Esophagus squamous epithelium (tissue), 5 donors: ENCODE measurements around the gene CXXC4. TPM values are rescaled to one million over a fixed set of nuclear protein-coding genes. Genes with fewer than 3 reads are reported as not detected.

Experiments
- DNase-seq: peaks from one replicate; lab custom pipeline; 2025; lab: John Stamatoyannopoulos, UW
- H3K27ac ChIP-seq, 4 donors: fragments of 200-600 bp; sonication (generic); one replicate each; pipeline ENCODE4 v1.5.1; 2016 to 2019; ENCODE audit warnings: mild to moderate bottlenecking in 1 of 4
- H3K27me3 ChIP-seq, 4 donors: fragments of 200-600 bp; sonication (generic); 1 replicate in 3 of 4; 2 replicates in 1 of 4; pipeline versions ENCODE4 v1.5.1 to v1.6.0; 2017 to 2021; ENCODE audit warnings: antibody characterized with exemption in 1 of 4
- H3K36me3 ChIP-seq, 3 donors: fragments of 200-600 bp; sonication (generic); one replicate each; pipeline ENCODE4 v1.5.1; 2016 to 2019
- H3K4me1 ChIP-seq, 3 donors: fragments of 200-600 bp; sonication (generic); one replicate each; pipeline ENCODE4 v1.5.1; 2017 to 2019
- H3K4me3 ChIP-seq, 4 donors: fragments of 200-600 bp; sonication (generic); 1 replicate in 3 of 4; 2 replicates in 1 of 4; pipeline ENCODE4 v1.5.1; 2016 to 2019; ENCODE audit warnings: mild to moderate bottlenecking in 2 of 4, moderate library complexity in 1 of 4
- H3K9me3 ChIP-seq, 3 donors: fragments of 200-600 bp; sonication (generic); one replicate each; pipeline ENCODE4 v1.5.1; 2016 to 2019
- POLR2A ChIP-seq, 4 donors: fragments of 450-650 bp; IDR thresholded peaks; one replicate each; pipeline ENCODE4 v1.6.1; 2017; ENCODE audit warnings: antibody characterized with exemption in 4 of 4, mild to moderate bottlenecking in 4 of 4, moderate library complexity in 3 of 4
- WGBS, 2 donors: methylation state at CpG; one replicate each; pipeline ENCODE4 v1.1.5; 2018; 5-methylcytosine and 5-hydroxymethylcytosine counted together
- intact Hi-C: fragments of 100-400 bp; cut with DNase I; formaldehyde crosslinking; loops from one replicate; pipeline ENCODE4 v1.15.0; 2022
- total RNA-seq, 4 donors: library from RNA; depleted of rRNA; stranded (reverse); fragments of >200 nt; gene quantifications; one replicate each; pipeline ENCODE4 v1.1.0, GENCODE V29; 2016
- TF ChIP-seq, protein P1 (sequence below), 6 experiments: fragments of 450-650 bp in 4 of 6; fragments of 200-600 bp in 2 of 6; sonication (generic) in 2 of 6; IDR thresholded peaks; one replicate each; pipeline ENCODE4 v1.5.1; 2016 to 2019; ENCODE audit warnings: antibody characterized with exemption in 6 of 6, mild to moderate bottlenecking in 4 of 6, moderate library complexity in 4 of 6
- donor health status: DM: yes; HTN: yes; CAD: no.

Gene CXXC4
- total RNA-seq, 4 donors from 2014 or later, result 0.19 TPM; not detected in 3

- intact Hi-C loops, result no loop called here
- 75 to 96% methylated on average over 1 of the region's 1 CpG for WGBS, 2 donors
- Histone ChIP-seq H3K9me3 (no peaks in the 10 kb centered on the region), H3K4me1 (no peaks in the 10 kb centered on the region), H3K36me3 (no peaks in the 10 kb centered on the region), H3K4me3 (no peak overlapping the region), H3K27ac (no peak overlapping the region), H3K27me3 (no peaks in the 10 kb centered on the region)
- no peak for TF ChIP-seq POLR2A (IDR thresholded peaks at IDR 0.05)
- TF ChIP-seq, protein P1, sequence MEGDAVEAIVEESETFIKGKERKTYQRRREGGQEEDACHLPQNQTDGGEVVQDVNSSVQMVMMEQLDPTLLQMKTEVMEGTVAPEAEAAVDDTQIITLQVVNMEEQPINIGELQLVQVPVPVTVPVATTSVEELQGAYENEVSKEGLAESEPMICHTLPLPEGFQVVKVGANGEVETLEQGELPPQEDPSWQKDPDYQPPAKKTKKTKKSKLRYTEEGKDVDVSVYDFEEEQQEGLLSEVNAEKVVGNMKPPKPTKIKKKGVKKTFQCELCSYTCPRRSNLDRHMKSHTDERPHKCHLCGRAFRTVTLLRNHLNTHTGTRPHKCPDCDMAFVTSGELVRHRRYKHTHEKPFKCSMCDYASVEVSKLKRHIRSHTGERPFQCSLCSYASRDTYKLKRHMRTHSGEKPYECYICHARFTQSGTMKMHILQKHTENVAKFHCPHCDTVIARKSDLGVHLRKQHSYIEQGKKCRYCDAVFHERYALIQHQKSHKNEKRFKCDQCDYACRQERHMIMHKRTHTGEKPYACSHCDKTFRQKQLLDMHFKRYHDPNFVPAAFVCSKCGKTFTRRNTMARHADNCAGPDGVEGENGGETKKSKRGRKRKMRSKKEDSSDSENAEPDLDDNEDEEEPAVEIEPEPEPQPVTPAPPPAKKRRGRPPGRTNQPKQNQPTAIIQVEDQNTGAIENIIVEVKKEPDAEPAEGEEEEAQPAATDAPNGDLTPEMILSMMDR (IDR thresholded peaks at IDR 0.05), result no peak
- no peak for DNase-seq
These were observed 21.9 kb downstream of the CXXC4 start for GRCh38 chr4:104472766-104473165.

DNA sequence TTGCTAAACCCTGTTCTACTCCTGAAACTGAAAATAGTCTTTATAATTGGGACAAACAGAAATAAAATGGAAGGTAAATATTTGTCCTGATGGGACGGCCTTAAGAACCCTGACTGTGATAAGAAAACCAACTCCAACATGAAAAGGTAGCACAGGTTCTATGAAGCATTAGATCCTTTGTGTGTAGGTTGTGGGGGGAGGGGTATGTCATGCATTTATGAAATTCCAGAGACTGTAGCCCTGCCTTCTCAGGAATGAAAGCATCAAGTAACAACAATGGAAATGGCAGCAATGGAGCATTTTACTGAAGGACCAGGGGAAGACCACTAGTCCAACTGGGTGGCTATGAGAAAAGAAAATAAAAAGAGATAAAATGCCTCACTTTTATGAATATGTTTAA lies 23.9 kb downstream of the CXXC4 start:
- Histone ChIP-seq H3K4me1 (no peaks in the 10 kb centered on the region), H3K9me3 (no peaks in the 10 kb centered on the region), H3K27ac (no peak overlapping the region), H3K27me3 (no peaks in the 10 kb centered on the region), H3K4me3 (no peak overlapping the region), H3K36me3 (no peaks in the 10 kb centered on the region)
- TF ChIP-seq, protein P1 (IDR thresholded peaks at IDR 0.05), result no peak
- no peak for TF ChIP-seq POLR2A (IDR thresholded peaks at IDR 0.05)
- WGBS, 2 donors, result 53 to 55% methylated on average over 1 of the region's 1 CpG
- no peak for DNase-seq
- intact Hi-C loops, result no loop called here

GRCh38 chr4:104469794-104470193 lies 24.9 kb downstream of the CXXC4 start:
- no peak for DNase-seq
- no peaks in the 10 kb centered on the region for H3K9me3 ChIP-seq
- no peak for TF ChIP-seq POLR2A (IDR thresholded peaks at IDR 0.05)
- TF ChIP-seq, protein P1 (IDR thresholded peaks at IDR 0.05), result no peak
- H3K4me1 ChIP-seq, result no peaks in the 10 kb centered on the region
- no peak overlapping the region for H3K27ac ChIP-seq
- H3K27me3 ChIP-seq, result no peaks in the 10 kb centered on the region
- H3K4me3 ChIP-seq, result no peak overlapping the region
- H3K36me3 ChIP-seq, result no peaks in the 10 kb centered on the region
- intact Hi-C loops, result no loop called here

DNA sequence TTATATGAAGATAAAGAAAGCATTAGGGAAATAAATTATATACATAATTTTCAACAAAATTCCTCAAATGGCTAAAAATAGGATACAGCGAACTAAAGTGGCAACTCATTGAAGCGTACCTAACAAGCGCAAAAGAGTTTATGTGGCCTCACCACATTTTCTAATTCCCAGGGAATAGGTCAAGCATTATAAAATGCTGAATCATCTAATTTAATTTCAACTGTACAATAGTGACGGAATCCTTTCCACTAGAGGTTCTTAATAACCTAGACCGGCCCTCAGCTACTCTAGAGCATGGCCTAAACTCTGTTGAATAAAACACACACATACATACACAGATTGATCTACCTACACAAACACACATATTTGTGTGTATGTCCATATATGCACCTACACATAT lies 29.1 kb downstream of the CXXC4 start:
- no peak for DNase-seq
- TF ChIP-seq, protein P1 (IDR thresholded peaks at IDR 0.05), result no peak
- TF ChIP-seq POLR2A (IDR thresholded peaks at IDR 0.05), result no peak
- Histone ChIP-seq H3K9me3 (no peaks in the 10 kb centered on the region), H3K27ac (no peak overlapping the region), H3K4me3 (no peak overlapping the region), H3K4me1 (no peaks in the 10 kb centered on the region), H3K36me3 (no peaks in the 10 kb centered on the region), H3K27me3 (no peaks in the 10 kb centered on the region)
- intact Hi-C loops, result no loop called here
- 86 to 90% methylated on average over 5 of the region's 5 CpGs for WGBS, 2 donors

- H3K27me3 ChIP-seq, result no peaks in the 10 kb centered on the region
- H3K9me3 ChIP-seq, result no peaks in the 10 kb centered on the region
- no peak for DNase-seq
- H3K4me1 ChIP-seq, result no peaks in the 10 kb centered on the region
- no peak for TF ChIP-seq POLR2A (IDR thresholded peaks at IDR 0.05)
- WGBS, 2 donors, result 33 to 44% methylated on average over 1 of the region's 1 CpG
- intact Hi-C loops, result no loop called here
- H3K36me3 ChIP-seq, result no peaks in the 10 kb centered on the region
- H3K4me3 ChIP-seq, result no peak overlapping the region
- no peak overlapping the region for H3K27ac ChIP-seq
These were observed 29.5 kb downstream of the CXXC4 start for GRCh38 chr4:104465201-104465600.

DNA sequence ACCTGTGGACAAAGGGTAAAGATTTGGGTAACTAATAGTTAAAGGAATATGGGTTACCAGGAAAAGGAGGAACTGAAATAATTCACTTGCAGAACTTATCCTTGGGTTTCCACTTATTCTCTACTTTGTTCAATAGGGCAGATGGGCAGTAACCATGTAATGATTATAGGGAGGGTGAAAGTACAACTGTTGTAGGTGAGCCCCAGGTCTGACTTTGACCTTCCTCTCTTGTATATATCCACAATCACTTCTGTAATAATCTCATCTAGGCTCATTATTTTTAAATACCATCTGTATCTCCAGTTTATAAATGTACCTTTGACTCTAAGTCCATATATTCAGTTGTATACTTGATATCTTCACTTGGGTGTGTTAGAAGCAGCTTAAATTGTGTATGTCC lies 32.1 kb downstream of the CXXC4 start:
- Histone ChIP-seq H3K27ac (no peak overlapping the region), H3K9me3 (no peaks in the 10 kb centered on the region), H3K36me3 (no peaks in the 10 kb centered on the region), H3K4me1 (no peaks in the 10 kb centered on the region), H3K4me3 (no peak overlapping the region), H3K27me3 (no peaks in the 10 kb centered on the region)
- TF ChIP-seq, protein P1 (IDR thresholded peaks at IDR 0.05), result no peak
- TF ChIP-seq POLR2A (IDR thresholded peaks at IDR 0.05), result no peak
- DNase-seq, result no peak
- intact Hi-C loops, result no loop called here
